Gastrocnemius medialis (tissue), 4 donors: ENCODE results near the gene DOLPP1. TPM values are rescaled to one million over a fixed set of nuclear protein-coding genes. Genes with fewer than 3 reads are reported as not detected.
A peak's percentile ranks its signal among the peaks of the same experiment; 100 is the strongest.

Experiments used
- ATAC-seq, 2 donors: fragments of 150-250 bp; one replicate each; pipeline ENCODE4 v1.9.1; 2016
- DNase-seq, 2 donors: peaks; one replicate each; pipeline ENCODE4 v3.0.0-alpha.2; 2019
- H3K27ac ChIP-seq, 4 donors: fragments of 200-600 bp; sonication (generic); 1 replicate in 1 of 4; 2 replicates in 3 of 4; pipeline ENCODE4 v1.5.1; 2016 to 2018; ENCODE audit warnings: mild to moderate bottlenecking in 2 of 4, moderate library complexity in 1 of 4
- H3K27me3 ChIP-seq, 3 donors: fragments of 200-600 bp; sonication (generic) in 2 of 3; 1 replicate in 1 of 3; 2 replicates in 2 of 3; pipeline versions ENCODE4 v1.5.1 to v1.6.0; 2016 to 2019; ENCODE audit warnings: mild to moderate bottlenecking in 1 of 3, moderate library complexity in 1 of 3
- H3K36me3 ChIP-seq, 2 donors: fragments of 200-600 bp; sonication (generic) in 1 of 2; one replicate each; pipeline ENCODE4 v1.5.1; 2017 to 2018
- H3K4me1 ChIP-seq, 2 donors: fragments of 200-600 bp; sonication (generic) in 1 of 2; one replicate each; pipeline ENCODE4 v1.5.1; 2016 to 2017; ENCODE audit warnings: mild to moderate bottlenecking in 2 of 2
- H3K4me3 ChIP-seq, 4 donors: fragments of 200-600 bp; sonication (generic) in 3 of 4; 1 replicate in 1 of 4; 2 replicates in 3 of 4; pipeline ENCODE4 v1.5.1; 2016 to 2019; ENCODE audit warnings: mild to moderate bottlenecking in 2 of 4
- H3K9me3 ChIP-seq, 3 donors: fragments of 200-600 bp; sonication (generic) in 2 of 3; 1 replicate in 1 of 3; 2 replicates in 2 of 3; pipeline ENCODE4 v1.5.1; 2016 to 2019
- CTCF ChIP-seq, 5 experiments: fragments of 450-650 bp in 3 of 5; fragments of 200-600 bp in 2 of 5; sonication (generic) in 2 of 5; IDR thresholded peaks in 4 of 5; conservative IDR thresholded peaks in 1 of 5; 1 replicate in 4 of 5; 2 replicates in 1 of 5; pipeline ENCODE4 v1.5.1; 2016 to 2019; ENCODE audit warnings: antibody characterized with exemption in 5 of 5, mild to moderate bottlenecking in 3 of 5, moderate library complexity in 3 of 5
- POLR2A ChIP-seq, 2 donors: fragments of 450-650 bp; IDR thresholded peaks; one replicate each; pipeline ENCODE4 v1.6.1; 2017; ENCODE audit warnings: antibody characterized with exemption in 2 of 2, mild to moderate bottlenecking in 2 of 2, moderate library complexity in 2 of 2
- in situ Hi-C, 4 donors: fragments of 200-750 bp; cut with MboI; loops; one replicate each; pipeline versions ENCODE4 v1.15.0 to v1.8.0; 2017; ENCODE audit warnings: low sequenced_read_pairs in 4 of 4
- intact Hi-C: fragments of 100-400 bp; cut with DNase I; formaldehyde crosslinking; loops from one replicate; pipeline ENCODE4 v1.15.1; 2023; ENCODE audit warnings: low total_unique reads
- total RNA-seq, 4 donors: library from RNA; depleted of rRNA; stranded (reverse); fragments of >200 nt; gene quantifications; one replicate each; pipeline versions ENCODE4 v1.1.0 to v1.2.3, GENCODE V29; 2016

DOLPP1 gene
- total RNA-seq, 4 donors from 2014 or later: 1.6 to 4.7 (median 2.8) TPM

- TF ChIP-seq POLR2A (IDR thresholded peaks at IDR 0.05) (no peak), CTCF (IDR thresholded peaks at IDR 0.05 in 4 of 5, conservative IDR thresholded peaks at IDR 0.05 in 1 of 5) (no peak)
- H3K4me3 ChIP-seq: no peak overlapping the region
- in situ Hi-C loops (no loop called here), intact Hi-C loops (no loop called here)
- ATAC-seq (peak in 1 of 2 donors; percentile 2), DNase-seq (no peak)
- no peaks in the 10 kb centered on the region for H3K4me1 ChIP-seq
- peaks cover 0 to 40% of the 10 kb centered on the region in 2 donors for H3K36me3 ChIP-seq
- peak overlapping the region in 3 of 4 donors; percentile 50 to 76 (median 73) for H3K27ac ChIP-seq
- no peaks in the 10 kb centered on the region for H3K9me3 ChIP-seq
- no peaks in the 10 kb centered on the region for H3K27me3 ChIP-seq
Measured at GRCh38 chr9:129069862-129070641, 10.9 kb upstream of the DOLPP1 start.

GRCh38 chr9:129070696-129071525 is 10.0 kb upstream of the DOLPP1 start:
- intact Hi-C loops: no loop called here
- TF ChIP-seq POLR2A (IDR thresholded peaks at IDR 0.05): no peak
- H3K36me3 ChIP-seq: peaks cover 0 to 32% of the 10 kb centered on the region in 2 donors
- DNase-seq (no peak), ATAC-seq (no peak)
- H3K9me3 ChIP-seq: no peaks in the 10 kb centered on the region
- no peaks in the 10 kb centered on the region for H3K4me1 ChIP-seq
- no peaks in the 10 kb centered on the region for H3K27me3 ChIP-seq
- H3K27ac ChIP-seq: no peak overlapping the region
- H3K4me3 ChIP-seq: no peak overlapping the region
- in situ Hi-C loops: no loop called here

GRCh38 chr9:129071526-129072126 is 9.3 kb upstream of the DOLPP1 start:
- no peaks in the 10 kb centered on the region for H3K4me1 ChIP-seq
- TF ChIP-seq CTCF (IDR thresholded peaks at IDR 0.05 in 4 of 5, conservative IDR thresholded peaks at IDR 0.05 in 1 of 5): no peak
- TF ChIP-seq POLR2A (IDR thresholded peaks at IDR 0.05): no peak
- no peak for ATAC-seq

GRCh38 chr9:129072171-129072570 is 8.7 kb upstream of the DOLPP1 start:
- H3K36me3 ChIP-seq: peaks cover 0 to 26% of the 10 kb centered on the region in 2 donors
- H3K27me3 ChIP-seq: no peaks in the 10 kb centered on the region
- H3K27ac ChIP-seq: no peak overlapping the region
- DNase-seq: no peak
- TF ChIP-seq CTCF (IDR thresholded peaks at IDR 0.05 in 4 of 5, conservative IDR thresholded peaks at IDR 0.05 in 1 of 5) (no peak), POLR2A (IDR thresholded peaks at IDR 0.05) (no peak)
- intact Hi-C loops (no loop called here), in situ Hi-C loops (no loop called here)
- ATAC-seq: no peak
- no peaks in the 10 kb centered on the region for H3K9me3 ChIP-seq
- H3K4me1 ChIP-seq: no peaks in the 10 kb centered on the region
- no peak overlapping the region for H3K4me3 ChIP-seq

More at GRCh38 chr9:129071526-129072126, 9.3 kb upstream of the DOLPP1 start:
- Histone ChIP-seq H3K27me3 (no peaks in the 10 kb centered on the region), H3K36me3 (peaks cover 0 to 28% of the 10 kb centered on the region in 2 donors), H3K4me3 (no peak overlapping the region), H3K27ac (no peak overlapping the region), H3K9me3 (no peaks in the 10 kb centered on the region)
- DNase-seq: no peak
- intact Hi-C loops: no loop called here
- in situ Hi-C loops: no loop called here

- ATAC-seq (no peak), DNase-seq (no peak)
- in situ Hi-C loops (no loop called here), intact Hi-C loops (no loop called here)
- TF ChIP-seq CTCF (IDR thresholded peaks at IDR 0.05 in 4 of 5, conservative IDR thresholded peaks at IDR 0.05 in 1 of 5) (no peak), POLR2A (IDR thresholded peaks at IDR 0.05) (no peak)
- Histone ChIP-seq H3K4me3 (no peak overlapping the region), H3K36me3 (peaks cover 0 to 14% of the 10 kb centered on the region in 2 donors), H3K4me1 (no peaks in the 10 kb centered on the region), H3K27me3 (no peaks in the 10 kb centered on the region), H3K27ac (no peak overlapping the region), H3K9me3 (no peaks in the 10 kb centered on the region)
Measured at GRCh38 chr9:129073404-129073803, 7.5 kb upstream of the DOLPP1 start.
